Peyer's patch (tissue), 4 donors: ENCODE measurements around the gene SLC66A1. TPM values are rescaled to one million over a fixed set of nuclear protein-coding genes. Genes with fewer than 3 reads are reported as not detected.

ENCODE experiments used
- DNase-seq, 3 donors: peaks; one replicate each; pipeline ENCODE4 v3.0.0-alpha.2; 2017 to 2019
- H3K27ac ChIP-seq, 4 donors: fragments of 200-600 bp; sonication (generic); one replicate each; pipeline ENCODE4 v1.5.1; 2016 to 2019
- H3K27me3 ChIP-seq, 2 donors: fragments of 200-600 bp; sonication (generic); one replicate each; pipeline ENCODE4 v1.5.1; 2019
- H3K36me3 ChIP-seq, 3 donors: fragments of 200-600 bp; sonication (generic); one replicate each; pipeline ENCODE4 v1.5.1; 2016 to 2019
- H3K4me1 ChIP-seq, 4 donors: fragments of 200-600 bp; sonication (generic); one replicate each; pipeline ENCODE4 v1.5.1; 2016 to 2019
- H3K4me3 ChIP-seq, 4 donors: fragments of 200-600 bp; sonication (generic); 1 replicate in 3 of 4; 2 replicates in 1 of 4; pipeline ENCODE4 v1.5.1; 2016 to 2019; ENCODE audit warnings: mild to moderate bottlenecking in 1 of 4
- H3K9me3 ChIP-seq, 4 donors: fragments of 200-600 bp; sonication (generic); one replicate each; pipeline ENCODE4 v1.5.1; 2016 to 2019; ENCODE audit warnings: mild to moderate bottlenecking in 1 of 4
- POLR2A ChIP-seq, 2 donors: fragments of 450-650 bp; IDR thresholded peaks; one replicate each; pipeline ENCODE4 v1.5.1; 2017; ENCODE audit warnings: antibody characterized with exemption in 2 of 2, mild to moderate bottlenecking in 2 of 2, moderate library complexity in 2 of 2
- total RNA-seq, 4 donors: library from RNA; depleted of rRNA; stranded (reverse); fragments of >200 nt; gene quantifications; one replicate each; pipeline ENCODE4 v1.1.0, GENCODE V29; 2016
- TF ChIP-seq, protein P1 (sequence below), 6 experiments: fragments of 450-650 bp in 4 of 6; fragments of 200-600 bp in 2 of 6; sonication (generic) in 1 of 6; IDR thresholded peaks; one replicate each; pipeline ENCODE4 v1.5.1; 2017 to 2019; ENCODE audit warnings: antibody characterized with exemption in 6 of 6, mild to moderate bottlenecking in 3 of 6, moderate library complexity in 1 of 6

SLC66A1 gene
- total RNA-seq, 4 donors from 2014 or later: 19.0 to 76.8 (median 45.0) TPM

DNA sequence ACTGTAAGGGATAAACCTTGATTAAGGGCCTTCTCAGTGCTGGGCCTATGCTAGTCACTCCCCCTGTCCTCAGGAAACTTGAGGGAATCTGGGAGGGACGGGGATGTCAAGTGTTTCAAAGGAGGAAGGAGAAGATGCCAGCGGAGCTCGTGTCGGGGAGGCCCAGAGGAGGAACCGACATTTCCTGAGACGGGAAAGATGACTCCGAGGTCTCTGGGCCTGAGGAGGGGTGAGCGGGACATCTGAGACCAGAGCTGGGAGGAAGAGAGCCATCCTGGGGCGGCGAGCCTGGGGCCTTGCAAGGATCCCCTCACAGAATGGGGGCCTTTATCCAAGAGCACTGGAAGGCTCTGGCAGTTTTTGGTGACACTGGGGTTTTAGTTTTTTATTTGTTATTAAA lies 10.4 kb downstream of the SLC66A1 start:
- TF ChIP-seq, protein P1, sequence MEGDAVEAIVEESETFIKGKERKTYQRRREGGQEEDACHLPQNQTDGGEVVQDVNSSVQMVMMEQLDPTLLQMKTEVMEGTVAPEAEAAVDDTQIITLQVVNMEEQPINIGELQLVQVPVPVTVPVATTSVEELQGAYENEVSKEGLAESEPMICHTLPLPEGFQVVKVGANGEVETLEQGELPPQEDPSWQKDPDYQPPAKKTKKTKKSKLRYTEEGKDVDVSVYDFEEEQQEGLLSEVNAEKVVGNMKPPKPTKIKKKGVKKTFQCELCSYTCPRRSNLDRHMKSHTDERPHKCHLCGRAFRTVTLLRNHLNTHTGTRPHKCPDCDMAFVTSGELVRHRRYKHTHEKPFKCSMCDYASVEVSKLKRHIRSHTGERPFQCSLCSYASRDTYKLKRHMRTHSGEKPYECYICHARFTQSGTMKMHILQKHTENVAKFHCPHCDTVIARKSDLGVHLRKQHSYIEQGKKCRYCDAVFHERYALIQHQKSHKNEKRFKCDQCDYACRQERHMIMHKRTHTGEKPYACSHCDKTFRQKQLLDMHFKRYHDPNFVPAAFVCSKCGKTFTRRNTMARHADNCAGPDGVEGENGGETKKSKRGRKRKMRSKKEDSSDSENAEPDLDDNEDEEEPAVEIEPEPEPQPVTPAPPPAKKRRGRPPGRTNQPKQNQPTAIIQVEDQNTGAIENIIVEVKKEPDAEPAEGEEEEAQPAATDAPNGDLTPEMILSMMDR (IDR thresholded peaks at IDR 0.05): no peak
- TF ChIP-seq POLR2A (IDR thresholded peaks at IDR 0.05): no peak
- Histone ChIP-seq H3K36me3 (peaks cover 0 to 53% (median 0%) of the 10 kb centered on the region in 3 donors), H3K27ac (no peak overlapping the region), H3K4me3 (no peak overlapping the region), H3K27me3 (no peaks in the 10 kb centered on the region), H3K9me3 (no peaks in the 10 kb centered on the region), H3K4me1 (peaks cover 0 to under 1% (median 0%) of the 10 kb centered on the region in 4 donors)
- no peak for DNase-seq

DNA sequence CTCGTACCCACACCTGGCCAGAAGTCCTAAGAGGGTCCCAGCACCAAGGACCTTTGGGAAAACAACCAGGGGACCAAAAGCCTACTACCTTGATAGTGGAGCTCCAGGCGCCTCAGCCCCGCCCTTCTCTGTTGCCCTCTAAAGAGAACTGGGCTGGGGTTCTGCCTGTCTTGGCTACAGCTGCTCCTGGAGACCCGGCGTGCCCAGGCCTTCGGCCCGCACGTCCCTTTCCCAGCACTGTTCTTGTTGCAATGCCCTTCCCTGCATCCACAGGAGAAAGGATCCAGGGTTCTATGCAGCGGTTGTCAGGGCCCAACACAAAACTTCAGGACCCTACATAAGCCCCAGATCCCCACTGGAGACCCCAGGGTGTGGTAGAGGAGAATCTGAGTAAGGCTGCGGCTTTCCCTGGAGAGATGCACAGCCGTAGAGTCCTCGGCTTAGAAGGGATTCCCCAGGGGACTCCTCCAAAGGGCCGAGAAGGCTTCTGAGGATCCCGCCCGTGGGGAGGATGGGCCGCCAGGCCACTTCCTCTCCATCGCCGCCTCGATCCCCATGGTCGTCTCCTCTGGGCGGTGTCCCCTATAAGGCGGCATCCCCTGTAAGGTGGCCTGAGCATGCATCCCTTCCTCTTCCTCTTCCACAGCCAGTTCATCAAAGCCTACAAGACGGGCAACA lies 12.0 kb downstream of the SLC66A1 start:
- peaks cover 0 to 55% (median 0%) of the 10 kb centered on the region in 3 donors for H3K36me3 ChIP-seq
- no peaks in the 10 kb centered on the region for H3K9me3 ChIP-seq
- DNase-seq: no peak
- H3K27ac ChIP-seq: no peak overlapping the region
- no peak overlapping the region for H3K4me3 ChIP-seq
- no peaks in the 10 kb centered on the region for H3K27me3 ChIP-seq
- TF ChIP-seq POLR2A (IDR thresholded peaks at IDR 0.05): no peak
- TF ChIP-seq, protein P1 (IDR thresholded peaks at IDR 0.05): no peak
- no peaks in the 10 kb centered on the region for H3K4me1 ChIP-seq

DNA sequence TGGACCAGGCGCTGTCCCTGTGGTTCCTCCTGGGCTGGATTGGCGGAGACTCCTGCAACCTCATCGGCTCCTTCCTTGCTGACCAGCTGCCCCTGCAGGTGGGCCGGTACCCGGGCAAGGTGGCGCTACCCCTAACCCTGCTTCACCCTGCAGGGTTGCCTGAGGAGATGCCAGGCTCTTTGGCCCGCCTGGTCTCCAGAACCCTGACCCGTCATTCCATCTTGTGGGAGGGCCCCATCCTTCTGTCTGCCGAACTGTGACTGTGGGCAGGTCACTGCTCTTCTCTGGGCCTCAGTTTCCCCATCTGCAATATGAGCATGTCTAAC lies 12.5 kb downstream of the SLC66A1 start:
- H3K36me3 ChIP-seq: peaks cover 0 to 54% (median 0%) of the 10 kb centered on the region in 3 donors

DNA sequence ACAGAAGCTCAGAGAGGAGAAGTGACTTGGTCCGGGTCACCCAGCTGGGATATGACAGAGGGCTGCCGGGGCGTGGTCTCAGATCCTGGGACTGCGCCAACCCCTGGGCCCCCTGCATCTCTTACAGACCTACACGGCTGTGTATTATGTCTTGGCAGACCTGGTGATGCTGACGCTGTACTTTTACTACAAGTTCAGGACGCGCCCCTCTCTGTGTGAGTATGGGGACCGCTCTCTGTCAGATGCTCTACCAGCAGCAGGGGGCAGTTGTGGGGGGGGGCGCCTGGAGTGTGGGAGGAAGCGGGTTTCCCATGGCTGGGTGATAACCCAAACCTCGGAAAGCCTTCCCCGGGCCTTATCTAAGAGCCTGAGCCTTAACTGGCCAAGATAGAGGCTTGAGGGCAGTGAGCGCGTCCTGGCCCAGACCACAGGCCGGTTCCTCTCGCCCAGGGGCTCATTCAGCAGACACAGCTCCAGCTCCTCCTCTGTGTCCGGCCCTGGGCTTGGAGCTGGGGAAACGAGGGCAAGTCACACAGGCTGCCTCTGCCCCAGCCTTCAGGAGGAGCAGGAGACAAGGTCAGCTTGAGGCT lies 13.3 kb downstream of the SLC66A1 start:
- Histone ChIP-seq H3K27ac (no peak overlapping the region), H3K4me1 (no peaks in the 10 kb centered on the region), H3K36me3 (peaks cover 0 to 59% (median 0%) of the 10 kb centered on the region in 3 donors), H3K9me3 (no peaks in the 10 kb centered on the region), H3K27me3 (no peaks in the 10 kb centered on the region), H3K4me3 (no peak overlapping the region)
- TF ChIP-seq, protein P1 (IDR thresholded peaks at IDR 0.05): no peak
- no peak for TF ChIP-seq POLR2A (IDR thresholded peaks at IDR 0.05)
- DNase-seq: no peak

More for the DNA sequence above, 12.5 kb downstream of the SLC66A1 start:
- Histone ChIP-seq H3K9me3 (no peaks in the 10 kb centered on the region), H3K27me3 (no peaks in the 10 kb centered on the region), H3K4me1 (no peaks in the 10 kb centered on the region), H3K27ac (no peak overlapping the region), H3K4me3 (no peak overlapping the region)
- DNase-seq: no peak
- TF ChIP-seq POLR2A (IDR thresholded peaks at IDR 0.05): no peak
- TF ChIP-seq, protein P1 (IDR thresholded peaks at IDR 0.05): no peak

DNA sequence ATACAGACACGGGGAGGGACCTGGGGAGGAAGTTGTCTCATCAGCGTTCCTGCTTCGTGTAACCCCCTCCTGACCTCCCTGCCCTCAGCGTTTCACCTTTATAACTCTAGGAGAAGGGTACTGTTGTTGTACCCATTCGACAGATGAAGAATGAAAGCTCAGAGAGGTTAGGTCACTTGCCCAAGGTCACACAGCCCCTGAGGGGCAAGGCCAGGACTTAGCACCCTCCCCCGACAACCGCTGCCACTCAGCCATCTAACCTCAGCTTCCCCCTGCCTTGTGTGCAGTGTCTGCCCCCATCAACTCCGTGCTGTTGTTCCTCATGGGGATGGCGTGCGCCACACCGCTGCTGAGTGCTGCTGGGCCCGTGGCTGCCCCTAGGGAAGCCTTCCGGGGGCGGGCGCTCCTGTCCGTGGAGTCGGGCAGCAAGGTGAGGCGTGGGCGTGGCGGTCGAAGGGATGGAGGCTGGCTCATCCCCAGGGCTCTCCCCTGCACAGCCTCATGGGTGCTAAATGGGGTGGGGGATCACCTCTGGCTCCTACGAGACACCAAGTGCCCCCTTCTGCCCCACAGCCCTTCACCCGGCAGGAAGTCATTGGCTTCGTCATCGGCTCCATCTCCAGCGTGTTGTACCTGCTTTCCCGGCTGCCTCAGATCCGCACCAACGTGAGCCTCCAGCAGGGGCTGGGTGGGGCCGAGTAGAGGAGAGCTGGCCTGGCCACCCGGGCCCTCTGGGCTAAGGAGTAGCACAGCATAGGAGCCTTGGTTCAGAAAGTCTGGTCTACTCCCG lies 14.0 kb downstream of the SLC66A1 start:
- no peaks in the 10 kb centered on the region for H3K9me3 ChIP-seq
- no peak for TF ChIP-seq POLR2A (IDR thresholded peaks at IDR 0.05)
- TF ChIP-seq, protein P1 (IDR thresholded peaks at IDR 0.05): no peak
- peaks cover 0 to 60% (median 0%) of the 10 kb centered on the region in 3 donors for H3K36me3 ChIP-seq
- DNase-seq: no peak
- no peak overlapping the region for H3K4me3 ChIP-seq
- H3K27me3 ChIP-seq: no peaks in the 10 kb centered on the region
- H3K4me1 ChIP-seq: no peaks in the 10 kb centered on the region
- no peak overlapping the region for H3K27ac ChIP-seq
